Neural progenitor cell (in vitro differentiated cells): ENCODE results near the gene MACROD2. TPM values are rescaled to one million over a fixed set of nuclear protein-coding genes. Genes with fewer than 3 reads are reported as not detected.

Experiments
- DNase-seq: peaks from one replicate; pipeline ENCODE4 v3.0.0-alpha.2; 2016; ENCODE audit warnings: low spot score
- H2AFZ ChIP-seq: fragments of 200-600 bp; sonication (generic); replicated peaks from 2 replicates; pipeline ENCODE4 v1.6.1; 2016; ENCODE audit warnings: antibody characterized with exemption
- H3F3A ChIP-seq: fragments of 200-600 bp; sonication (generic); 2 replicates; pipeline ENCODE4 v1.6.1; 2016; ENCODE audit warnings: antibody characterized with exemption, low read depth
- H3K27ac ChIP-seq: fragments of 200-600 bp; sonication (generic); 2 replicates; pipeline ENCODE4 v1.5.1; 2016; ENCODE audit warnings: mild to moderate bottlenecking
- H3K27me3 ChIP-seq: fragments of 200-600 bp; sonication (generic); 2 replicates; pipeline ENCODE4 v1.6.1; 2016; ENCODE audit warnings: mild to moderate bottlenecking, moderate library complexity
- H3K36me3 ChIP-seq: fragments of 200-600 bp; sonication (generic); 2 replicates; pipeline ENCODE4 v1.5.1; 2016
- H3K4me1 ChIP-seq: fragments of 200-600 bp; sonication (generic); 2 replicates; pipeline ENCODE4 v1.6.1; 2016; ENCODE audit warnings: mixed run types
- H3K4me2 ChIP-seq: fragments of 200-600 bp; sonication (generic); 2 replicates; pipeline ENCODE4 v1.6.1; 2016
- H3K4me3 ChIP-seq: fragments of 200-600 bp; sonication (generic); 2 replicates; pipeline ENCODE4 v1.5.1; 2016
- H3K79me2 ChIP-seq: fragments of 200-600 bp; sonication (generic); 2 replicates; pipeline ENCODE4 v1.6.1; 2016; ENCODE audit warnings: low read depth
- H3K9ac ChIP-seq: fragments of 200-600 bp; sonication (generic); 2 replicates; pipeline ENCODE4 v1.6.1; 2016
- H3K9me3 ChIP-seq: fragments of 200-600 bp; sonication (generic); 2 replicates; pipeline ENCODE4 v1.5.1; 2016; ENCODE audit warnings: low read depth
- H4K20me1 ChIP-seq: fragments of 200-600 bp; sonication (generic); 2 replicates; pipeline ENCODE4 v1.6.1; 2016; ENCODE audit warnings: low read depth
- H3K27ac Mint-ChIP-seq: 3 replicates; pipeline ENCODE4 v1.8.0; 2021; ENCODE audit warnings: mixed read lengths
- H3K27me3 Mint-ChIP-seq: 2 replicates; pipeline ENCODE4 v1.8.0; 2022; ENCODE audit warnings: low read depth, mild to moderate bottlenecking, inconsistent platforms, moderate library complexity, mixed read lengths; ENCODE audit not compliant: insufficient read depth
- H3K36me3 Mint-ChIP-seq: 3 replicates; pipeline ENCODE4 v1.8.0; 2021; ENCODE audit warnings: mixed read lengths
- H3K4me1 Mint-ChIP-seq: 3 replicates; pipeline ENCODE4 v1.8.0; 2021; ENCODE audit warnings: mixed read lengths
- H3K4me3 Mint-ChIP-seq: 3 replicates; pipeline ENCODE4 v1.8.0; 2021; ENCODE audit warnings: mild to moderate bottlenecking, moderate library complexity, mixed read lengths
- H3K9me3 Mint-ChIP-seq: 3 replicates; pipeline ENCODE4 v1.8.0; 2020; ENCODE audit warnings: mixed read lengths
- EZH2 ChIP-seq: fragments of 200-600 bp; sonication (generic); IDR thresholded peaks from 2 replicates; pipeline ENCODE4 v1.6.1; 2017; ENCODE audit warnings: antibody characterized with exemption, mild to moderate bottlenecking, moderate library complexity
- EZH2phosphoT487 ChIP-seq: fragments of 200-600 bp; sonication (generic); IDR thresholded peaks from 2 replicates; pipeline ENCODE4 v1.6.1; 2017; ENCODE audit warnings: antibody characterized with exemption
- total RNA-seq: library from RNA; depleted of rRNA; stranded (reverse); fragments of >200 nt; gene quantifications from 2 replicates; pipeline ENCODE4 v1.2.3, GENCODE V29; 2015; ENCODE audit warnings: low replicate concordance
- TF ChIP-seq, protein P1 (sequence below): fragments of 200-600 bp; sonication (generic); IDR thresholded peaks from 2 replicates; pipeline ENCODE4 v1.5.1; 2017; ENCODE audit warnings: antibody characterized with exemption, mild to moderate bottlenecking

MACROD2 gene
- total RNA-seq, 1 donor from 2014 or later: 11.9 TPM

DNA sequence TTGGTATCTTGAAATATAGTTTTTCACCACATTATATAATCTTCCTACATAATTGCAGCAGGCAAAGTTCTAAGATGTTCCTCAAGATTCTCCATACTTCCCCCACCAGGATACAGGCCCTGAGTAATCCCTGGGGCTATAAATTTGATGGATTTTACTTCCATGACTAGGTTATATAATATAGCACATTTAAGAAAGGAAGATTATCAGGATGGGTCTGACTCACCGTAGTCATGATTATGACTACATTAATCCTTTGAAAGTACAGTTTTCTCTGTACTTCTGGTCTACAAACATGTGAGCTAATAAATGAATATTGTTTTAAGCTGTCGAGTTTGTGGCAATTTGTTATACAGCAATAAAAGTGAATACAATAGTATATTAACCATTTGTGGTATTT lies 122.5 kb downstream of the MACROD2 start:
- Mint-ChIP-seq H3K27ac (no peak overlapping the region), H3K4me3 (no peak overlapping the region), H3K36me3 (no peaks in the 10 kb centered on the region), H3K27me3 (no peaks in the 10 kb centered on the region), H3K4me1 (no peaks in the 10 kb centered on the region), H3K9me3 (no peaks in the 10 kb centered on the region)
- Histone ChIP-seq H3K27ac (no peak overlapping the region), H3K4me1 (no peaks in the 10 kb centered on the region), H2AFZ (no peak overlapping the region), H3K4me2 (no peak overlapping the region), H3K9me3 (no peaks in the 10 kb centered on the region), H3K79me2 (no peaks in the 10 kb centered on the region), H4K20me1 (no peaks in the 10 kb centered on the region), H3K9ac (no peak overlapping the region), H3K4me3 (no peak overlapping the region), H3K36me3 (no peaks in the 10 kb centered on the region), H3K27me3 (no peaks in the 10 kb centered on the region), H3F3A (no peaks in the 10 kb centered on the region)
- DNase-seq: no peak
- TF ChIP-seq, protein P1, sequence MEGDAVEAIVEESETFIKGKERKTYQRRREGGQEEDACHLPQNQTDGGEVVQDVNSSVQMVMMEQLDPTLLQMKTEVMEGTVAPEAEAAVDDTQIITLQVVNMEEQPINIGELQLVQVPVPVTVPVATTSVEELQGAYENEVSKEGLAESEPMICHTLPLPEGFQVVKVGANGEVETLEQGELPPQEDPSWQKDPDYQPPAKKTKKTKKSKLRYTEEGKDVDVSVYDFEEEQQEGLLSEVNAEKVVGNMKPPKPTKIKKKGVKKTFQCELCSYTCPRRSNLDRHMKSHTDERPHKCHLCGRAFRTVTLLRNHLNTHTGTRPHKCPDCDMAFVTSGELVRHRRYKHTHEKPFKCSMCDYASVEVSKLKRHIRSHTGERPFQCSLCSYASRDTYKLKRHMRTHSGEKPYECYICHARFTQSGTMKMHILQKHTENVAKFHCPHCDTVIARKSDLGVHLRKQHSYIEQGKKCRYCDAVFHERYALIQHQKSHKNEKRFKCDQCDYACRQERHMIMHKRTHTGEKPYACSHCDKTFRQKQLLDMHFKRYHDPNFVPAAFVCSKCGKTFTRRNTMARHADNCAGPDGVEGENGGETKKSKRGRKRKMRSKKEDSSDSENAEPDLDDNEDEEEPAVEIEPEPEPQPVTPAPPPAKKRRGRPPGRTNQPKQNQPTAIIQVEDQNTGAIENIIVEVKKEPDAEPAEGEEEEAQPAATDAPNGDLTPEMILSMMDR: no peak
- TF ChIP-seq EZH2 (no peak), EZH2phosphoT487 (no peak)

DNA sequence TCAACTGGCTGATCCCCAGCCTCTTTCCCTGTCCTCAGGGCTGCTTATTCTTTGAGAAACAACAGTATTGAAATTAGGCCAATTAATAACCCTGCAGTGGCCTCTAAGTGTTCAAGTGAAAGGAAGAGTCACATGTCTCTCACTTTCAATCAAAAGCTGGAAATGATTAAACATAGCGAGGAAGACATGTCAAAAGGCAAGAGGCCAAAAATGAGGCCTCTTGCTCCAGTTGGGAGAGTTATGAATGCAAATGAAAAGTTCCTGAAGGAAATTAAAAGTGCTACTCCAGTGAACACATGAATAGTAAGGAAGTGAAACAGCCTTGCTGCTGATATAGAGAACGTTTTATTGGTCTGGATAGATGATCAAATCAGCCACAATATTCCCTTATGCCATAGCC lies 131.5 kb downstream of the MACROD2 start:
- Mint-ChIP-seq H3K27ac (no peak overlapping the region), H3K4me3 (no peak overlapping the region), H3K27me3 (no peaks in the 10 kb centered on the region), H3K4me1 (no peaks in the 10 kb centered on the region), H3K36me3 (peaks cover 1% of the 10 kb centered on the region), H3K9me3 (peaks cover 2% of the 10 kb centered on the region)
- Histone ChIP-seq H3K79me2 (no peaks in the 10 kb centered on the region), H3K4me3 (no peak overlapping the region), H2AFZ (no peak overlapping the region), H3K9me3 (no peaks in the 10 kb centered on the region), H3K27ac (no peak overlapping the region), H3F3A (no peaks in the 10 kb centered on the region), H3K9ac (no peak overlapping the region), H4K20me1 (no peaks in the 10 kb centered on the region), H3K27me3 (no peaks in the 10 kb centered on the region), H3K4me1 (no peaks in the 10 kb centered on the region), H3K4me2 (no peak overlapping the region), H3K36me3 (no peaks in the 10 kb centered on the region)
- no peak for DNase-seq
- TF ChIP-seq EZH2 (no peak), EZH2phosphoT487 (no peak)
- TF ChIP-seq, protein P1: no peak

DNA sequence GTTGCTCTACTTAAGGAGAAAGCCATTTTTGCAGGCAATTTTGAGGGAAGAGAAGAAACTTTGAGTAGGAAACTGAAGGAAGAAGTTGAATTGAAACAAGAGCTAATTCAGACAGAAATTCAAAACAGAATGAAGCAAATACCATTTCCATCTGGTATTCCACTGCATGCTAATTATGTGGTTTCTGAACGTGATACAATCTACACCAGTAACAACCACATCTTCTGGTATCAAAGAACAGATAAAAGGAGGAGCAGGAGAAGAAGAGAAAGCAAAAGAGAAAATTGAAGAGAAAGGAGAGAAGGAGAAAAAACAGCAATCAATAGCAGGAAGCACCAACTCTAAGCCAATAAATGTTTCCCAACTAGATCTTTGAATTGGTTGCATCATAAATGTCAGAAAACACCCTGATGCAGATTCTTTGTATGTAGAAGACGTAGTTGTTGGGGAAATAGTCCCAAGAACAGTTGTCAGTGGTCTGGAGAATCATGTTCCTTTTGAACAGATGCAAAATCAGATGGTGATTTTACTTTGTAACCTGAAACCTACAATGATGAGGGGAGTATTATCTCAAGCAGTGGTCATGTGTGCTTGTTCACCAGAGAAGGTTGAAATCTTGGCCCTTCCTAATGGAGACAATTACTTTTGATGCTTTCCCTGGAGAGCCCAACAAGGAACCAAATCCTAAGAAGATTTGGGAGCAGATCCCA lies 132.4 kb downstream of the MACROD2 start:
- H3K4me3 ChIP-seq: no peak overlapping the region
- no peak overlapping the region for H3K27ac ChIP-seq
- Mint-ChIP-seq H3K36me3 (peaks cover 1% of the 10 kb centered on the region), H3K9me3 (peaks cover 4% of the 10 kb centered on the region), H3K4me3 (no peak overlapping the region), H3K4me1 (no peaks in the 10 kb centered on the region), H3K27me3 (no peaks in the 10 kb centered on the region), H3K27ac (no peak overlapping the region)
- H3K27me3 ChIP-seq: no peaks in the 10 kb centered on the region
- H3K4me1 ChIP-seq: no peaks in the 10 kb centered on the region
- H4K20me1 ChIP-seq: no peaks in the 10 kb centered on the region
- no peaks in the 10 kb centered on the region for H3F3A ChIP-seq
- H3K9me3 ChIP-seq: no peaks in the 10 kb centered on the region
- no peak overlapping the region for H2AFZ ChIP-seq
- no peak overlapping the region for H3K4me2 ChIP-seq
- H3K36me3 ChIP-seq: no peaks in the 10 kb centered on the region
- no peak for DNase-seq
- no peaks in the 10 kb centered on the region for H3K79me2 ChIP-seq
- no peak for TF ChIP-seq EZH2phosphoT487
- TF ChIP-seq EZH2: no peak
- TF ChIP-seq, protein P1: no peak
- H3K9ac ChIP-seq: no peak overlapping the region
